Adrenal gland (tissue), 5 donors: Measurements from ENCODE around the gene MON1B.

Experiments
- CTCF ChIP-seq, 6 experiments: fragments of 450-650 bp in 4 of 6; fragments of 200-600 bp in 2 of 6; sonication (generic) in 1 of 6; IDR thresholded peaks; 1 replicate in 5 of 6; 2 replicates in 1 of 6; pipeline versions ENCODE4 v1.5.1 to v1.8.0; 2016 to 2021; ENCODE audit warnings: antibody characterized with exemption in 6 of 6, mild to moderate bottlenecking in 2 of 6, moderate library complexity in 1 of 6
- POLR2A ChIP-seq, 2 donors: fragments of 450-650 bp; IDR thresholded peaks; one replicate each; pipeline ENCODE4 v1.6.1; 2017; ENCODE audit warnings: antibody characterized with exemption in 2 of 2, mild to moderate bottlenecking in 2 of 2, moderate library complexity in 1 of 2
- donor health status: DM: no; HTN: no; CAD: no.

- TF ChIP-seq CTCF (IDR thresholded peaks at IDR 0.05) (no peak), POLR2A (IDR thresholded peaks at IDR 0.05) (no peak)
Observed at GRCh38 chr16:77221482-77221881, 30.5 kb downstream of the MON1B start.
